ENCODE results near the gene PKNOX2.
A peak's percentile ranks its signal among the peaks of the same experiment; 100 is the strongest.

PKNOX2 gene

GRCh38 chr11:125292100-125292499 lies 127.5 kb downstream of the PKNOX2 start:
- H3K9me3 Mint-ChIP-seq = no peaks in the 10 kb centered on the region
- no peak for DNase-seq
- H3K4me3 Mint-ChIP-seq = no peak overlapping the region
- H3K4me1 Mint-ChIP-seq = peaks cover 45% of the 10 kb centered on the region
- H3K27me3 Mint-ChIP-seq (ENCODE audit: low read depth, poor library complexity) = peaks cover 3% of the 10 kb centered on the region
- no peak for TF ChIP-seq CTCF (IDR thresholded peaks at IDR 0.05)
- H3K27ac Mint-ChIP-seq = no peak overlapping the region
- H3K36me3 Mint-ChIP-seq (ENCODE audit: low read depth) = peaks cover 52% of the 10 kb centered on the region

- peaks cover 3% of the 10 kb centered on the region for H3K27me3 Mint-ChIP-seq (ENCODE audit: low read depth, poor library complexity)
- H3K4me1 Mint-ChIP-seq = peaks cover 32% of the 10 kb centered on the region
- H3K4me3 Mint-ChIP-seq = no peak overlapping the region
These were observed 129.0 kb downstream of the PKNOX2 start for GRCh38 chr11:125293596-125293995.

GRCh38 chr11:125295931-125296330 lies 131.4 kb downstream of the PKNOX2 start:
- Mint-ChIP-seq H3K36me3 (ENCODE audit: low read depth) (peaks cover 36% of the 10 kb centered on the region), H3K9me3 (no peaks in the 10 kb centered on the region), H3K4me3 (no peak overlapping the region), H3K27ac (no peak overlapping the region), H3K27me3 (ENCODE audit: low read depth, poor library complexity) (peaks cover 3% of the 10 kb centered on the region), H3K4me1 (peaks cover 33% of the 10 kb centered on the region)
- no peak for DNase-seq
- no peak for TF ChIP-seq CTCF (IDR thresholded peaks at IDR 0.05)

More at GRCh38 chr11:125293596-125293995, 129.0 kb downstream of the PKNOX2 start:
- Mint-ChIP-seq H3K27ac (no peak overlapping the region), H3K9me3 (no peaks in the 10 kb centered on the region), H3K36me3 (ENCODE audit: low read depth) (peaks cover 52% of the 10 kb centered on the region)
- no peak for TF ChIP-seq CTCF (IDR thresholded peaks at IDR 0.05)
- no peak for DNase-seq

- Mint-ChIP-seq H3K36me3 (ENCODE audit: low read depth) (peaks cover 30% of the 10 kb centered on the region), H3K9me3 (no peaks in the 10 kb centered on the region), H3K27ac (no peak overlapping the region), H3K27me3 (ENCODE audit: low read depth, poor library complexity) (peaks cover 3% of the 10 kb centered on the region), H3K4me1 (peaks cover 47% of the 10 kb centered on the region), H3K4me3 (no peak overlapping the region)
- no peak for TF ChIP-seq CTCF (IDR thresholded peaks at IDR 0.05)
- no peak for DNase-seq
These were observed 132.9 kb downstream of the PKNOX2 start for GRCh38 chr11:125297346-125297915.

GRCh38 chr11:125299061-125299615 lies 134.6 kb downstream of the PKNOX2 start:
- no peak for DNase-seq
- TF ChIP-seq CTCF (IDR thresholded peaks at IDR 0.05) = no peak
- H3K36me3 Mint-ChIP-seq (ENCODE audit: low read depth) = peaks cover 21% of the 10 kb centered on the region
- peaks cover 55% of the 10 kb centered on the region for H3K4me1 Mint-ChIP-seq
- no peaks in the 10 kb centered on the region for H3K27me3 Mint-ChIP-seq (ENCODE audit: low read depth, poor library complexity)
- peak overlapping the region; percentile 30 for H3K27ac Mint-ChIP-seq
- H3K9me3 Mint-ChIP-seq = no peaks in the 10 kb centered on the region
- H3K4me3 Mint-ChIP-seq = no peak overlapping the region

GRCh38 chr11:125299821-125300220 lies 135.3 kb downstream of the PKNOX2 start:
- Mint-ChIP-seq H3K4me1 (peaks cover 59% of the 10 kb centered on the region), H3K27me3 (ENCODE audit: low read depth, poor library complexity) (no peaks in the 10 kb centered on the region), H3K9me3 (no peaks in the 10 kb centered on the region), H3K36me3 (ENCODE audit: low read depth) (peaks cover 14% of the 10 kb centered on the region), H3K27ac (no peak overlapping the region), H3K4me3 (no peak overlapping the region)
- DNase-seq = no peak
- TF ChIP-seq CTCF (IDR thresholded peaks at IDR 0.05) = no peak
